Activated CD8-positive, alpha-beta memory T cell treated with anti-CD3 and anti-CD28 coated beads, Interleukin-2, amount 50 U/mL, for 1 hour (primary cell): ENCODE data around the gene DARS1.
"Not testable (repeated sequence)": the region's sequence is repeated elsewhere in the genome, so short reads cannot be mapped to it uniquely, and the experiment has no call there.

ENCODE experiments used
- DNase-seq: peaks from one replicate; pipeline ENCODE4 v3.0.0-alpha.2; 2020; ENCODE audit errors: extremely low read depth

Gene DARS1

DNA sequence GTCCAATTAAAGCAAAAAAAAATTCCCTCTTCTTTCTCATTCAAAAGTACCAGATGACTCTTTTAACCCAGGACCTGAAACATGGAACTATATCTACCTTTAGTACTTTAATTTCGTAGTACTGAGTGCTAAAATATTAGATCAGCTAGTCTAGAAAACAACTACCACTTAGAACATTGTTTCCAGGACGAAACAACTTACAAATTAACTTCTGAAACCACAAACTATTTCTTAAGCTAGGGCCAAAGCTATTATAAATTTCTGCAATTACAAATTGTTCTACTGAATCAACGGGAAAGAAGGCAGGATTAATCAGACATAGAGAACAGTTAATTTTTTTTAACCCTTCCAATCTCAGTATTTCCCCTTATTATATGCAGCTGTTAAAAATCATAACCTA is 39.9 kb downstream of the DARS1 start:
- DNase-seq, result no peak

DNA sequence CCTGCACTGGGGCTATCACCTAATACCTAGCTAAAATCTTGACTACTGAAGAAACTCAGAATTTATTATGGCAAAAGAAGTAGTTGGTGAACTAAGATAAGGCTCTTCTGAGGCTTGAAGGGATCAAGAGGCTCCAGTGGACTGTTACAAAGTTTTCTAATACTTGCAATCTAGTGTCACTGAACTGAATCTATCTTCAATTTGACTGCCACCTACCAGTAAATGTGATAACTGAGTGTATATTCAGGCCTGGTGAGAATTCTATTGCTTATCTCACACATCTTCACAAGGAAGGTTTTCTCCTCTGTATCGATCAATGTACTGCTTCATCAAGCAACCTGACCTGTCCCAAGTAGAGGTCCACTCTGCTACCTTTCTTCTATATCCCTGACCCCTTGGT is 40.8 kb downstream of the DARS1 start:
- DNase-seq, result no peak

DNA sequence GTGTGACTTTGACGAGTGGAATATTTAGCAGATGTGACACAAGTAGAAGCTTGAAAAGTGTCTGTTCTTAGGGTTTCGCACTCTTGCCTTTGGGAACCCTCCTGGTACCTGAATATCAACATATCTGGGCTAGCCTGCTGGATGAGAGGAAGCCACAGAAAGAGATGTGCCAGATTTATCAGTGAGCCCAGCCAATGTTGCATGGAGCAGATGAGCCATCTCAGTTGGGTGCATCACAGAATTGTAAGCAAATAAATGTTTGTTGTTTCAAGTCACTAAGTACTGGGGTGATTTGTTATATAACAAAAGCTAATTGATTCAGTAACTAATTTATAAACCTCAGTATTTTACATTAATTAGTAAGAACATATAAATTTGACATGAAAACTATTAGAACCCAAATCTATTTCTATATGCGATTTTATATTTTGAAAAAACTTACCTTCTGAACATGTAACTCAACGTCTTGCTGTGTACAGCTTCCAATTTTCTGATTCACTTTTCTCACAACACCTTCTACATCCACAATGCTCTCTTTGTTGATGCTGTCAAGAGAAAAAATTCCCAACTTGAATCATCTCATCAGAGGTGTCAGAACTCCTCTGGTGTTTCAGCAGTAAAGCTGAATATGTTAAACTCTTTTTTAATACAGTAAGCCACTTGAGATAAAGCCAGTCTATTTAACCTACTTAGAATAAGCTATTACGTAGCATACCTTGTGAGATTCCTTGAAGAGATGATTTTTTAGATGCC is 42.3 kb downstream of the DARS1 start:
- DNase-seq, result no peak

- no peak for DNase-seq
Measured at GRCh38 chr2:135936524-135936923, 48.9 kb downstream of the DARS1 start.

DNA sequence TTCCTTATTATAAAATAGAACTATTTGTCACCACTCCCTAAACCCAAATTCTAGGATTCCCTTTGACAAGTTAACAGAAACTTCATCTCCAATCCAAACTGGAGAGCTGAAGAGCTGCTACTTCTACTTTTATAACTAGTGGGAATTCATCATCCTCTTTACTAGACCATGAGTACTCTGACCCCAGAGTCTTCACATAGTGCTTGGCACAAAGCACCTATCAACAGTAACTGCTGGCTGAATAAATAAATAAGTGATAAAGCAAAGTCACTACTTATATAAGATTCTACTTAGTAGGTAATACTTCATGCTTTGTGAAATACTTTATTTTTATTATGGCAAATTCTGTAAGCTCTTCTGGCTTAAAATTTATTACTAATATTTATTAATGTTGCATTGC is 49.5 kb downstream of the DARS1 start:
- DNase-seq, result no peak

- no peak for DNase-seq
Measured at GRCh38 chr2:135931776-135932443, 53.5 kb downstream of the DARS1 start.

DNA sequence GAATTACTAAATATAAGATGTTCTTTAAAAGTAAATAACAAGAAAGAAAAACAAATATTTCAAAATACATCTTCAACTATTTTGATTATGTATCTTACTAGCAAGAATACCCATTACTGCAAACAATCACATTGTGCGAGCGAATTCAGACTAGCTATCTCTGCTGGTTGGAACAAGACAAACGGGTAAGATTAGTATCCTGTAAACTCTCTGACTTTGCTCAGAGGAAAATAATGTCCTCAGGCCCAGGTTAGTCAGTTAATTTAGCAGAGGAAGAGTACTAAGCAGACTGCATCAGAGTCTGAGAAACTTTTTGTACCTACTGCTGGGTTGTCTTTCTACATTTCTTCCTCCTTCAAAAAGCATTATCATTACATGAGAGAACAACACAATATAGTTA is 58.8 kb downstream of the DARS1 start:
- no peak for DNase-seq

DNA sequence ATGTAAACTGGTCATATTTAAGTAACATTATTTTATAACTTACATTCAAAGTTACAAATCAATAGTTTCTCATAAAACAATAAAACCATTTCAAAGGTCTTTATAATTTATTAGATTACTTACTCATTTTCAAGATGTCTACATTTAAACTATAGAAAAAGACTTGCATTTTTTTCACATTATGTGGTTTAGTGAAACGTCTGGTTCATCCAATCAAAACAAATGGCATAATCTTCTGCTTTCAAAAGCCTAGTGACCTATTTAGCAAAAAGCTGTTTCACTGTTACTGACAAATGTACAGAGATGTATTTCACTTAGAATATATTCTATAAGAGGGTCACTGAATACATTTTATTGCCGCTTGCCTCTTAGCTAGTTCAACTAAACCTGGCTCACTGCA is 59.9 kb downstream of the DARS1 start:
- DNase-seq, result no peak

- DNase-seq, result peak; percentile 9
Measured at GRCh38 chr2:135916207-135916606, 69.2 kb downstream of the DARS1 start.

GRCh38 chr2:135914485-135914884 is 70.9 kb downstream of the DARS1 start:
- no peak for DNase-seq

DNA sequence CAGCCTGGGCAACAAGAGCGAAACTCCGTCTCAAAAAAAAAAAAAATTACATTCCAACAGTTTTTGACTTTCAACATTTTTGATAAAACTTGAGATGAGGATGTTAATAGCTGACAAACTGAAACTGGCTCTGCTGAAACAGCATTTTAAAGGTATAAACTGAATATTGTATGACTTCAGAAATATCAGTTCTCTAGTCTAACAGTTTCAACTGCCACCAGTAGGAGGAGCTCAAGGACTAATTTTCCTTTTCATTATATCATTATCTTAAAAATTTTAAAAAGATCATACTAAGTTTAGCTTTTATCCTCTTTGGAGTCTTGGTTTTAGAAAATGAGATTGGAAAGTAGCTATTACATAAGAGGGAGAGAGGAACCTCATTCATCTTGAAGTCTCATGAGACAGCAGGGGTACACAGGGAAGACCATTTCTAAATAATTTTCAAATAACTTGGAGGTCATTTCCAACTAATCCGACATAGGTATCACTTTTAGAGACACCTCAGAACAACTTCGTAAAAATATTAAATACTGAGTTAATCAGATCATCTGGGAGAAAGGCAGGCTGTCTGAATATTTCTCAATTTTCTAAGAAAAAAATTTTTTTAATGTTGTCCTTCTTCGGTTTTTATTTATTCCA is 71.6 kb downstream of the DARS1 start:
- peak; percentile 13 for DNase-seq

GRCh38 chr2:135909976-135910375 is 75.5 kb downstream of the DARS1 start:
- no peak for DNase-seq

GRCh38 chr2:135905679-135906078 is 79.7 kb downstream of the DARS1 start:
- DNase-seq, result no peak

GRCh38 chr2:135904341-135904989 is 81.0 kb downstream of the DARS1 start:
- DNase-seq, result no peak

DNA sequence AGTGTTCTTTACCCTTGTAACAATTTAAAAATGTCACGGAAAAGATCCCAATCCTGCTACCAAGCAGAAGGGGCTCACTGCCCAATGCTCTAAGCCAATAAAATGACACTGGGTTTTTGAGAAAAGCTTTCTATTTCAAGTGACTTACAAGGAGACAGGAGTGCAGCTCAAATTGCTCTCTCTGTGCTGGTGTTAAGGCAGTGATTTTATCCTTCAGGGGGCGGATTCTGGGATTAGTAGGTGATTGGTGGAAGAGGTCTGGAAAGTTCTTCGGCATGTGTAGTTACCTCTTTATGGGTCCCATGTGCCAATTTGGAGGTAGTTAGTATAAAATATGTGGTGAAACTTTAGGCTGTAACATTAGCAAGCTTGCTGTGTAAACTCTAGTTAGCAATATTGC is 81.8 kb downstream of the DARS1 start:
- no peak for DNase-seq

DNA sequence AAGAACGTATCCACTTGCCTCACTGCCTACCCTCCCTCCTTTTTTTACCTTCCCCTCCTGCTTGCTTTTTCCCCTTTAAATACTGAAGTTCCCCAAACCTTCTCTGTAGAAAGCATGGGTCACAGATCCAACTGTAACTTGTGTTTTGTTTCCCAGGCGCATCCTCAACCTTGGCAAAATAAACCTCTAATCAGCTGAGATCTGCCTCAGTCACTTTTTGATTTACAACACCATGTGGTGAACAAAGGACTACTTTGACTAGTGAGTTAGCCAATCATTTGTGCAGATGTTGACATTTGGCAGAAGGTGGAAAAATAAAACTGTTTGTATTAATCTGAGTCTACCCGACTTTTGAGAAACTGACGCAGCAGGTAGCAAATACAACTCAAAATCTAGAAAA is 85.9 kb downstream of the DARS1 start:
- no peak for DNase-seq

- no peak for DNase-seq
Measured at GRCh38 chr2:135898234-135898786, 87.1 kb downstream of the DARS1 start.

GRCh38 chr2:135894930-135895329 is 90.5 kb downstream of the DARS1 start:
- no peak for DNase-seq

- no peak for DNase-seq
Measured at GRCh38 chr2:135893374-135893794, 92.0 kb downstream of the DARS1 start.

DNA sequence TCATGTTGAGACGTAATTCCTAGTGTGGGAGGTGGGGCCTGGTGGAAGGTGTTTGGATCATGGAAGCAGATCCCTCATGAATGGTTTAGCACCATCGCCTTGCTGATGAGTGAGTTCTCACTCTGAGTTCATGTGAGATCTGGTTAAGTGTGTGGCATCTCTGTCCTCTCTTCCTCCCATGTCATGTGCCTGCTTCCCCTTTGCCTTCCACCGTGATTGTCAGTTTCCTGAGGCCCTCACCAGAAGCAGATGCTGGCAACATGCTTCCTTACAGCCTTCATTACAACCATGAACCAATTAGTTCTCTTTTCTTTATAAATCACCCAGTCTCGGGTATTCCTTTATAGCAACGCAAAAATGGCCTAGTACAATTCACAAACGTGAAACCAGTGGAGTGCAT is 94.6 kb downstream of the DARS1 start:
- DNase-seq, result no peak

GRCh38 chr2:135890149-135890548 is 95.3 kb downstream of the DARS1 start:
- no peak for DNase-seq

DNA sequence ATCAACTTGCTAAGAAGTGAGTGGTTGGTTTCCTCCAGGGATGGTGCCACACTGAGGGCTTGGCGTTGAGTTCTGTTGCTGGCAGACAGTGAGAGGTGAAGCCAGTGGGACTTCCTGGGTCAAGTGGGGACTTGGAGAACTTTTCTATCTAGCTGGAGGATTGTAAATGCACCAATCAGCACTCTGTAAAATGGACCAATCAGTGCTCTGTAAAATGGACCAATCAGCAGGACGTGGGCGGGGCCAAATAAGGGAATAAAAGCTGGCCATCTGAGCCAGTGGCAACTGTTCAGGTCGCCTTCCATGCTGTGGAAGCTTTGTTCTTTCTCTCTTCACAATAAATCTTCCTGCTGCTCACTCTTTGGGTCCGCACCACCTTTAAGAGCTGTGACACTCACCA is 96.8 kb downstream of the DARS1 start:
- DNase-seq, result not testable (repeated sequence)
